ENCODE results near the gene KRT35. TPM values are rescaled to one million over a fixed set of nuclear protein-coding genes. Genes with fewer than 3 reads are reported as not detected.

Gene KRT35
- total RNA-seq, 1 donor from 2014 or later, result not detected

DNA sequence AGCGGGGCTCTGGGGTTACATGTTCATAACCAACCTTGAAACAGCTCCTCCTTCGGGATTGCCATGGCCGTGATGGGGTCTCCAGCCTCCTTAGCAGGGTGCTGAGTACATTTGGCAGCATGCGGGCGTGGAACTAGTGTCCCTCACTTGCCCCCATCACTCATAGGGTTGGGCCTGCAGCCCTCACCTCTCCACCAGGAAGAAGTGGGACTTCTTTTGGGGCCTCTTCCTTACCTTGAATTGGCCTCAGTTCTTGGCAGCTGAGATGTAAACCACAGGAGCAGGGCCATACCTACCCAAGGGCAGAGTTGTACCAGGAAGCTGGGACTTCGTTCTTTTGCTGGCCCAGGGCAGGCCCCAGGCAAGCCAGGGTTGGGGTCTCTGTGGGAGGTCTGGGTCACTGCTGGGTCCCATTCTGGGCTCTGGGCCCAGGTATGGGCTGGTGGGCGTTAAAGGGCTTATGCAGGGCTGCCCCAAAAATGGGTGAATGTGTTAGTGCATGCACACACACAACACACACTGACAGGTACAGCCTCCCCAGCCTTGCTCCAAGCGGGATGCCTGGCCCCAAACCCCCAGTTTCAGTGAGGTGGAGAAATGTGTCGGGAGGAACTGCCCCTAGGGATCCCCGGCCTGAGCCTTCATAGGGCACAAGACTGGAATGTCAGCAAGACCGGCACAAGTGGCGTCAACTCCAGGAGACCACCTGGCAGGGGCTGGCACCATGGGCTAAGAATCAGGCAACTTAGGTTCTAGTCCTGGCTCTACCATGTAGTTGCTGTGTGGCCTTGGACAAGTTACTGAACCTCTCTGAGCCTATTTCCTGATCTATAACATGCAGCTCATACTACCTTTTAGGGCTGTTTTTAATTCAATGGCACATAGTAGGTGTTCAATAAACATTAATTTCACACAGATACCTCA, 41.6 kb upstream of the KRT35 start:
- peaks cover 3% of the 10 kb centered on the region for H3K27me3 Mint-ChIP-seq (ENCODE audit: unreplicated experiment)
- H3K9me3 Mint-ChIP-seq (ENCODE audit: unreplicated experiment), result no peaks in the 10 kb centered on the region
- H3K36me3 Mint-ChIP-seq (ENCODE audit: low read depth, unreplicated experiment), result no peaks in the 10 kb centered on the region
- TF ChIP-seq, protein P1, sequence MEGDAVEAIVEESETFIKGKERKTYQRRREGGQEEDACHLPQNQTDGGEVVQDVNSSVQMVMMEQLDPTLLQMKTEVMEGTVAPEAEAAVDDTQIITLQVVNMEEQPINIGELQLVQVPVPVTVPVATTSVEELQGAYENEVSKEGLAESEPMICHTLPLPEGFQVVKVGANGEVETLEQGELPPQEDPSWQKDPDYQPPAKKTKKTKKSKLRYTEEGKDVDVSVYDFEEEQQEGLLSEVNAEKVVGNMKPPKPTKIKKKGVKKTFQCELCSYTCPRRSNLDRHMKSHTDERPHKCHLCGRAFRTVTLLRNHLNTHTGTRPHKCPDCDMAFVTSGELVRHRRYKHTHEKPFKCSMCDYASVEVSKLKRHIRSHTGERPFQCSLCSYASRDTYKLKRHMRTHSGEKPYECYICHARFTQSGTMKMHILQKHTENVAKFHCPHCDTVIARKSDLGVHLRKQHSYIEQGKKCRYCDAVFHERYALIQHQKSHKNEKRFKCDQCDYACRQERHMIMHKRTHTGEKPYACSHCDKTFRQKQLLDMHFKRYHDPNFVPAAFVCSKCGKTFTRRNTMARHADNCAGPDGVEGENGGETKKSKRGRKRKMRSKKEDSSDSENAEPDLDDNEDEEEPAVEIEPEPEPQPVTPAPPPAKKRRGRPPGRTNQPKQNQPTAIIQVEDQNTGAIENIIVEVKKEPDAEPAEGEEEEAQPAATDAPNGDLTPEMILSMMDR (IDR thresholded peaks at IDR 0.05; ENCODE audit: unreplicated experiment), result no peak
- no peak overlapping the region for H3K4me3 Mint-ChIP-seq (ENCODE audit: unreplicated experiment)
- no peak overlapping the region for H3K27ac Mint-ChIP-seq (ENCODE audit: unreplicated experiment)
- H3K4me1 Mint-ChIP-seq (ENCODE audit: unreplicated experiment), result no peaks in the 10 kb centered on the region
- DNase-seq (ENCODE audit: low spot score), result no peak

DNA sequence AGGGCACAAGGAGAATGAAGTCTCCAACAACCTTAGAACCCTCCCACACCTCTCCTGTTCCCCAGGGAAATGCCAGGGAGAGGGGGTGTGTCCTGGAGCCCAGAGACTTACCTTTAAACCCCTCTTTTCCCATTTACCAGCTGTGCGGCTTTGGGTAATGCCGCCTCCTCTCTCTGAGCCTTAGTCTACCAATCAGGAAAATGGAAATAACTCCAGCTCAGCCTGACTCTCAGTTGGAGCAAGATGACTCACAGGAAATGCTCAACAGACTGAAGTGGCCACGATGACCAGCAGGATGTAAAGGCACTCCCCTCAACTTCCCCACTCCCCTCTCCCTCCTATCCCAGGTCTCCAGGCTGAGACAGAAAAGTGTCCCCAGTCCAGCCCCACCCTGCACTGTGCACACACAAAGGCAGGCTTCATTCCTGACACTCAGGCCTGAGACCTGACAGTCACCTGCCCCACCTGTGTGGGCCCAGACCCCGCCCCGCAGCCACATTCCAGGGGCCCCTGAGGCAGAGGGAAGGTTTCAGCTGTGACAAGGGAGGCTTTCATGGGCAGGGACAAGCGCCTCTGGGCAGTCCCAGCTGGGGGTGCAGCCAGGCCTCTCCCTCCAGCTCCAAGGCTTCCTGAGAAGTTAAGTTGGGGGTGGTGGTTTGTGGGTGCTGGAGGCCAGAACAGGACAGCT, 40.8 kb upstream of the KRT35 start:
- H3K9me3 Mint-ChIP-seq (ENCODE audit: unreplicated experiment), result no peaks in the 10 kb centered on the region
- no peaks in the 10 kb centered on the region for H3K4me1 Mint-ChIP-seq (ENCODE audit: unreplicated experiment)
- H3K27ac Mint-ChIP-seq (ENCODE audit: unreplicated experiment), result no peak overlapping the region
- DNase-seq (ENCODE audit: low spot score), result no peak
- TF ChIP-seq, protein P1 (IDR thresholded peaks at IDR 0.05; ENCODE audit: unreplicated experiment), result no peak
- no peaks in the 10 kb centered on the region for H3K27me3 Mint-ChIP-seq (ENCODE audit: unreplicated experiment)
- no peak overlapping the region for H3K4me3 Mint-ChIP-seq (ENCODE audit: unreplicated experiment)
- H3K36me3 Mint-ChIP-seq (ENCODE audit: low read depth, unreplicated experiment), result no peaks in the 10 kb centered on the region

DNA sequence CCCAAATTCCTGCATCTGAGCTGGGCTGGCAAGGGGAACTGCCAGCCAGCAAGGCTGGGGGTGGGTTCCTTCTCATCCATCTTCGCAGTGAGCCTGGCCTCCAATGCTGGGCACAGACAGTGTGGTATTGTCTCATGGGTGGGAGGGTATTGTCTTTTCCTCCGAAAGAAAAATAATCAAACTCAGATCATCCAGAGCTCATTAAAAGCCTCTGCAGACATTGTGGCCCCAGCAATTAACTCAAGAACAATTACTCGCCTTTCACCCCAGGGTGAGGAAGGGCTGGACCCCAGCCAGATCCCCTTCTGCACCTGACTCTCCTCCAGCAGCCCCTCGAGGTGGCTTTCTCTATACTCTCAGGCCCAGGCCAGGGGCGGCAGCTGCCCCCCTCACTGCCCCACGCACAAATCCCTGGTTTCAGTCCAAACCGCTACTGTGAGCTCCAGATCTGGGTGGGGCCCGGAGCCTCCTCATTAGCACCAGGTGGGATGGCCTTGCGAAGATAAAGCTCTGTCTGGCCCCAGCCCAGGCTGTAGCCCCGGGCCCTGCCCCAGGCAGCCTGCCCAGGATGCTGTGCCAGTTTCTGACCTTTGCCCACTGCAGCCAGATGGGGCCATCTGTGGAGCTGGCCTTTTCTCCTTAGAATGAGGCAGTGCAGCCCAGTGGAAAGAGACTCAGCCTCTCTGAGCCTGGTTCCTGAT, 40.0 kb upstream of the KRT35 start:
- Mint-ChIP-seq H3K36me3 (ENCODE audit: low read depth, unreplicated experiment) (no peaks in the 10 kb centered on the region), H3K27me3 (ENCODE audit: unreplicated experiment) (no peaks in the 10 kb centered on the region), H3K4me3 (ENCODE audit: unreplicated experiment) (no peak overlapping the region), H3K27ac (ENCODE audit: unreplicated experiment) (no peak overlapping the region), H3K9me3 (ENCODE audit: unreplicated experiment) (no peaks in the 10 kb centered on the region), H3K4me1 (ENCODE audit: unreplicated experiment) (no peaks in the 10 kb centered on the region)
- TF ChIP-seq, protein P1 (IDR thresholded peaks at IDR 0.05; ENCODE audit: unreplicated experiment), result no peak
- no peak for DNase-seq (ENCODE audit: low spot score)

DNA sequence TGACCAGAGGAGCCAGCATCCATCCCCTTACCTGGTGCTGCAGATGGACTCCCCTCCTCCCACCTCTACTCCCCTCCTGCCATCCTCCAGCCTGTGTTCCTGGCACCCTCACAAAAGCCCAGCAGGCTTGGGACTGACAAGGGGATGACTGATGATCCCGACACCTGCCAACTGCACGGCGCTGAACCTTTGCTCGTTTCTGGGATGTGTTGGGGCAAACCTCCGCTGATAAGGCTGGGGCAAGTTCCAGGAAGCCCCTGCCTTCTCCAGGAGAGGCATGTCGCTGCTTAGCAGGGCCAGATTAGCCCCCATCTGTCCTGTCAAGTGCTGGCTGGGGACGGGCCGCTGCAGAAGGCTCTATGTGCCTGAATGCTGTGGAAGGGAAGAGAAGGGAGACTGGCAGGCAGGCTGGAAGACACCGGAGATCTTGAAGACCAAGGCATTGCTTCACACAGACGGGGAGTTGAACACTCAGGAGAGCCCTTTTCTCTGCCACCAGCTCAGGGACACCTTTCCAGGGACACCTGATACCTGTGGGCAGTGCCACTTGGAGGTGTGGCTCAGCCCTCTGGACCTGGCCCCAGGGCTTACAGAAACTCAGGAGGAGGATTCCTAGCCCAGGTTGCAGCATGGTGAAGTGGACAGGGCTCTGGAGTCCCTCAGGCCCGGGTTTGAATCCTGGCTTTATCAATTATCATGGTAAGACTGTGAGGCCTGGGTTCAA, 38.7 kb upstream of the KRT35 start:
- TF ChIP-seq, protein P1 (IDR thresholded peaks at IDR 0.05; ENCODE audit: unreplicated experiment), result no peak
- H3K36me3 Mint-ChIP-seq (ENCODE audit: low read depth, unreplicated experiment), result no peaks in the 10 kb centered on the region
- no peak overlapping the region for H3K4me3 Mint-ChIP-seq (ENCODE audit: unreplicated experiment)

More for the DNA sequence above, 38.7 kb upstream of the KRT35 start:
- Mint-ChIP-seq H3K27me3 (ENCODE audit: unreplicated experiment) (no peaks in the 10 kb centered on the region), H3K4me1 (ENCODE audit: unreplicated experiment) (no peaks in the 10 kb centered on the region), H3K27ac (ENCODE audit: unreplicated experiment) (no peak overlapping the region), H3K9me3 (ENCODE audit: unreplicated experiment) (no peaks in the 10 kb centered on the region)
- no peak for DNase-seq (ENCODE audit: low spot score)

Measured in endothelial cell (in vitro differentiated cells).